HPDE6-E6E7 (cell line): ENCODE measurements around the gene NKD1.

ENCODE experiments used
- DNase-seq: peaks from one replicate; pipeline ENCODE4 v3.0.0; 2011; ENCODE audit warnings: missing footprints; ENCODE audit errors: extremely low spot score

The NKD1 gene

GRCh38 chr16:50645563-50646220, 97.5 kb downstream of the NKD1 start:
- no peak for DNase-seq

GRCh38 chr16:50646345-50646744, 98.1 kb downstream of the NKD1 start:
- DNase-seq, result no peak

- no peak for DNase-seq
These were observed 103.7 kb downstream of the NKD1 start for GRCh38 chr16:50651835-50652438.

GRCh38 chr16:50652836-50653425, 104.7 kb downstream of the NKD1 start:
- no peak for DNase-seq

- no peak for DNase-seq
These were observed 105.7 kb downstream of the NKD1 start for GRCh38 chr16:50653633-50654519.

GRCh38 chr16:50655558-50656055, 107.4 kb downstream of the NKD1 start:
- no peak for DNase-seq

GRCh38 chr16:50657241-50657640, 109.0 kb downstream of the NKD1 start:
- no peak for DNase-seq

- DNase-seq, result no peak
These were observed 111.6 kb downstream of the NKD1 start for GRCh38 chr16:50659806-50660205.

GRCh38 chr16:50662306-50662940, 114.2 kb downstream of the NKD1 start:
- DNase-seq, result no peak

GRCh38 chr16:50664270-50664669, 116.1 kb downstream of the NKD1 start:
- DNase-seq, result no peak

- peak; percentile 81 for DNase-seq
These were observed 117.1 kb downstream of the NKD1 start for GRCh38 chr16:50665128-50665878.

- no peak for DNase-seq
These were observed 118.7 kb downstream of the NKD1 start for GRCh38 chr16:50666658-50667496.

- no peak for DNase-seq
These were observed 119.5 kb downstream of the NKD1 start for GRCh38 chr16:50667497-50668367.

GRCh38 chr16:50668368-50669008, 120.3 kb downstream of the NKD1 start:
- no peak for DNase-seq

- DNase-seq, result no peak
These were observed 121.5 kb downstream of the NKD1 start for GRCh38 chr16:50669741-50670140.

GRCh38 chr16:50670476-50670875, 122.3 kb downstream of the NKD1 start:
- no peak for DNase-seq

GRCh38 chr16:50671644-50672260, 123.6 kb downstream of the NKD1 start:
- no peak for DNase-seq
